Measurements from ENCODE around the gene ZBTB25.

DNA sequence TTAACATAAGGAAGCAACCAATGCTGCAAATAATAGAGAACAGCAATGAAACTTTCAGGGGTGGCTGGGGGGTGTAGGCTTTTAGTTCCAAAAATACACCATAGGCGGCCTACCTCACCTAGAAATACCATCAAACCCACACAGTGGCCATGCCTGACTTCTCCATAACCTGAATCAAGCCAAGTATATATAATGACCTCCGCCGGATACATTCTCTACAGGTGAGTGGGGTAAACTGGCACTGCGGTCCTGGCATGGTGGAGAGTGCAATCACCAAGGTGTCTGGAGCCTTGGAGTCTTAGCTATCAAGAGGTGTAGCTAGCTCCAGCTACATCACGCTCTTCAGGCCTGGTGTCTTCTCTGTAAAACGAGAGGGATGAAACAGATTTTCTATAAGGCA is 1.2 kb downstream of the ZBTB25 start:
- no peak for TF ChIP-seq SUZ12 (IDR thresholded peaks at IDR 0.05; ENCODE audit: extremely low read depth, insufficient read depth, insufficient read length)
- no peak for TF ChIP-seq ZNF274 (IDR thresholded peaks at IDR 0.05; ENCODE audit: low read depth, low read length)

All from NT2/D1 (cell line).